NCI-H460 (cell line): ENCODE results near the gene MGAT4B. TPM values are rescaled to one million over a fixed set of nuclear protein-coding genes. Genes with fewer than 3 reads are reported as not detected.

Source experiments
- DNase-seq: peaks from one replicate; pipeline ENCODE4 v3.0.0-alpha.2; 2016; ENCODE audit warnings: low read depth; ENCODE audit errors: extremely low read depth
- total RNA-seq: library from RNA; depleted of rRNA; stranded (reverse); fragments of >200 nt; shearing (Covaris generic); gene quantifications from 2 replicates; pipeline ENCODE4 v1.2.3, GENCODE V29; 2014

The MGAT4B gene
- total RNA-seq, 1 experiment from 2014 or later: 101 TPM

DNA sequence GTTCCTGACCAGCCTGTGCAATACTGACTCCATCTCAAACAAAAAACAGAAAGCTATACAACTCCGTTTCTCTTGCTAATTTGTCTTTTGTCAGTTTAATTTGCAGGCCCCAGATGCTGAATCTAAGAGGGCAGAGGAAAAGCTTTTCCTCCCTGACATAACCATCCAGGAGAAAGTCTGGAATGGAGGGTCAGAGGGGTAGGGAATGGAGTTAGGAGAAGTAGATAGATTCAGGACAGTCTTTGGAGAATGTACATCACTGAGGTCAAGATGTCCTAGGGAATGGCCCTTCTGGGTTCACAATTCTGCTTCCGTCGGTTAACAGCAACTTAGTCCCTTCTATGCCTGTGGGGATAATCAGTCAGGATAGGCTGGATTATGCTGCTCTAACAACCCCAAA, 7.4 kb upstream of the MGAT4B start:
- no peak for DNase-seq

DNA sequence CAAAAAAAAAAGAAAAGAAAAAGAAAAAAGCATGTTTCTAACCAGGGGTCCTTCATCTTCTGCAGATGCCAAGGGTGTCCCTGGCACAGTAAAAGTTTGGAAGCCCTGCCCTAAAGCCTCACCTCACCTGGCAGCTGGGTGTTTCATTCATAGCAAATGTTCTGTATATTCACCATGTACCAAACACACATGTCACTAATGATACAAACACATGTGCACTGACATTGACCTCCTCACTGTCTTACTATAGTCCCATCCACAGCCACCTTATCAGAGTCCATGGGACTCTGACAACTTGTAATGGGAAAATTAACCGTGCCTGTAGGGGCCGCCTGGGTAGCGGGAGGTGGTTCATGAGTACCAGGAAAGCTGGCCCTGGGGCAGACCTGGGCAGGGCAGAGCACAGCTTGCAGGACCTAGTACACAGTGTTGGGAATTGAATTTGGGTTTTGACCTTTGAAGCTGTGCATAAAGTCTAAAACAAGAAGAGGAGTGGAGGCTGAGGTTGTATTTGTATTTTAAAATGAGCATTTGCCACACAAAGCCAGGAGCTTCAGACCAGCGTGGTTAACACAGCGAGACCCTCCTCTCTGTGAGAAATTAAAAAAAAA, 6.4 kb upstream of the MGAT4B start:
- no peak for DNase-seq

GRCh38 chr5:179812135-179812825, 5.6 kb upstream of the MGAT4B start:
- no peak for DNase-seq

- no peak for DNase-seq
These were observed 977 bp downstream of the MGAT4B start for GRCh38 chr5:179805529-179806249.

DNA sequence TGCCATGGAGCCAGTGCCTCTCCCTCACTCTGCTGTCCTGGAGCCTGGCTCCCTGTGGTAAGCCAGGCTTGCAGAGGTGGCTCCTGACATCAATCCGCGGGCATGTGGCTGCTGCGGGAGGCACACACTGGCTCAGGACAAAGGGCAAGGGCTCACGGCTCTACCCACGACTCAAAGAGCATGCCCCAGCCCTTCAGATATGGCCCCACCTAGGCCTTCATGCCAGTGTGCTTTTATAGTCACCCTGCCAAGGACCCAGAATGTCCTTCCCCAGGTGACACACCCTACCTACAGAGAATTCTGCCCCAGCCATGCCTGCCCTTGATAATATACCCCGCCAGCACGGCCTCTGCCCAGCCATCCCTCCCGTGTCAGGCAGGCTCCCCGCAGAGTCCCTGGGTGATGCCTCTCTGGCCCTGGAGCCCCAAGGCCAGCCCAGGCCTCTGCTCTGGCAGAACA, 1.6 kb downstream of the MGAT4B start:
- DNase-seq: no peak

DNA sequence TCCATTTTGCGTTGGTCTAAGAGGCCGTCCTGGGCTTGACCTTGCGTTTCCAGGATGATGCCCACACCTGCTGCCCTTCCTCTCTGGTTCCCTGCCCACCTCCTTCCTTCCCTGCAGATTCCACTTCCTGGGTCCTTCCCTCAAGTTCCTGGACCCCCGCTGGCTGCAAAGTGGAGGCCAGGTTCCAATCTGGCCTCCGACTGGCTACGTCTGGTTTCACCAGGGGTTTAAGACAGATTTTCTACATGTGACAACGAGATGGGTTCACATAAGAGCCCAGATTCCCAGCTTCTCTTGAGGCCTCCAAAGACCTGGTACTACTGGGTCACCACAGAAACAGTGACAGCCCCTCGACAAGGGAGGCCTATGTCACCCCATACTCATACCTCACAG, 2.1 kb downstream of the MGAT4B start:
- no peak for DNase-seq

- DNase-seq: no peak
These were observed 2.8 kb downstream of the MGAT4B start for GRCh38 chr5:179803651-179804554.

DNA sequence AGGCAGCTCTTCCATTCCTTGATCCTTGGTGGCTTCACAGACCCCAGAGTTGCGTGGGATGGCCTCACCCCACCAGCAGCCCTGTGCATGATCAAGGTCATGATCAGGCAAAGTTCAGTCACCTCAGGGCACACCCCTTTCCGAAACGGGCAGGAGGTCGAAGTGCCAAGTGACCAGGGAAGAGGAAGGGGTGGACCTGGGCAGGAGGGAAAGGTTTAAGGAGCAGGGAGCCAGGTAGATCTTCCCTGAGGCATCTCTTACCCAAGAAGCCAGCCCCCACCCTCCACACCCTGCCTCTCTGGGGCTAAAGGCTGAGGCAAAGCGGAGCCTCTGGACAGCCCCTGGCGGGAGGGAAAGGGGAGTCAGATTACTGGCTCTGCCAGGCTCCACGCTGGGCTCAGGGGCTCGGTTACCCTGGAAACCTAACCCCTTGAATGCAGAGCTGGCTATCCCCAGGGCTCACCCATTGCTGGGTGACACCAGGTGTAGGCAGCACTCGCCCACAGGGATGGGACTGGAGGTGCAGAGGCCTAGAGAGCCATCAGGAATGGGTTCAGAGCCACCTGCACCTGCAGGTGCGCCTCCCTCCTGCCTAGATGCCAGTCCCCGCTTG, 3.6 kb downstream of the MGAT4B start:
- no peak for DNase-seq

DNA sequence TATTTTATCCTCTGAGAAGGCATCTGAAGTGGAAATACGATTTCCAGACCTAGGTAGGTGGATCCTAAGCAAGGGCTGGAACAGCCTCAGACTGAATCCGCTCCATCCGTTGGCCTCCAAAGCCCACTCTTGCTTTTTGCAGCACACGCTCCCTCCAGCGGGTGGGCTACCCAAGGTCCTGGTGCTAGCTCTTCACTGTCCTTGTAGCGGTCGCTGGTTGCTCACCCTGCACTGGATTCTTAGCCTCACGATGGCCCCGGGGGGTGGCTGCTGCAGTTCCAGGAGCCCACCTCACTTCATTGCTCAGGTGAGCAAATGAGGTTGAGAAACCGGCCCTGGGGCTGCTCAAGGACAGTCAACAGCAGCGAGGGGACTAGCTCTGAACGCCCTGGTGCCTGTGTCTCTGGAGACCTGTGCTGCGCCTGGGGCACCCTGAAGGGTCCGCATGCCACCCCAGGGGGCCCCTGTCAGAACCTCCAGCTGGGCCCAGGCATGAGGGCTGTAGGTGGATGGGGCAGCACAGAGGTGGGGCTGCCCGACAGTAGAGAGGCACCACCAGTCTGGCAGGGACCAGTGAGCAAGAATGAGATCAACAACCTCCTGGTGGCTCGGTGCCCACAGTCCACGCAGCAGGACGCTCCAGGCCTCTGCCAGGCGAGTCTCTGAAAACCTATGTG, 4.3 kb downstream of the MGAT4B start:
- no peak for DNase-seq

DNA sequence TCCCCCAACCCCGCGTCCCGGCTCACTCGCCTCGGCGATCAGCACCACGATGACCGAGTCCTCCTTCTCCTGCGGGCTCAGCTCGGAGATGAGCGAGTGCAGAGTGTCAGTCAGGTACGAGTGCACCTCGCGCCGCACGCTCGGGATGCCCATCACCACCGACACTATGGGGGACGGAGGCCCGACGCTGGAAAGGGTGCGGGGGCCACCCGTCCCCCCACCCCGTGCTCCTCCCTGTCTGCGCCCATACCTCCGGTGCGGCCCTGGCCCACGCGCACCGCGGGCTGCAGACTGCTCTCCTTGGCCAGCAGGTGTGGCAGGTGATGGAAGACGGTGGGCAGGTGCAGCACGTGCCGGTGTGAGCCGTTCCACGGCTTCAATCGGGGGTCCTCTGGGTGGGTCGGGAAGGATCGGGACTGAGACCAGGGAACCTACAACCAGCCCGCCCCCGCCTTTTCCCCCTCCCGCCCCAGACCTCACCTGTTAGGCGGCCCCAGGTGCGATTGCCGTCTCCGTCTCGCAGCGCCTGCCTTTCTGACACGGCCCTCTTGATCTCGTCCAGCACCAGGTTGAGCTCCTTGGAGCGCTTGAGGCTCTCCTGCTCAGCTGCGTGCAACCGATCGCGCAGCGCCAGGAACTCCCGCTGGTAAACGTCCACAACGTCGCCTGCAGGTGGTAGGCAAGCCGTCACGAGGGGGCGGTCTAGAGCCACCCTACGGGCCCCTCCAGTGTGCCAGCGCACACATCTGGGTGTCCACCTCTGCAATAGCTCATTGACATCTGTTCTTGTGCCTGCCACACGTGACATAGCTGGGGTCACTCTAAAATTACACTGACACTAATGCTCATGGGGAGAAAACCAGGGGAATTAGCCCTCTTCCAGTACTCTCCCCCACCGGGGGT, 5.1 kb downstream of the MGAT4B start:
- no peak for DNase-seq

- DNase-seq: no peak
These were observed 5.9 kb downstream of the MGAT4B start for GRCh38 chr5:179800696-179801201.

GRCh38 chr5:179800071-179800695, 6.5 kb downstream of the MGAT4B start:
- no peak for DNase-seq

GRCh38 chr5:179799644-179799973, 7.1 kb downstream of the MGAT4B start:
- no peak for DNase-seq

DNA sequence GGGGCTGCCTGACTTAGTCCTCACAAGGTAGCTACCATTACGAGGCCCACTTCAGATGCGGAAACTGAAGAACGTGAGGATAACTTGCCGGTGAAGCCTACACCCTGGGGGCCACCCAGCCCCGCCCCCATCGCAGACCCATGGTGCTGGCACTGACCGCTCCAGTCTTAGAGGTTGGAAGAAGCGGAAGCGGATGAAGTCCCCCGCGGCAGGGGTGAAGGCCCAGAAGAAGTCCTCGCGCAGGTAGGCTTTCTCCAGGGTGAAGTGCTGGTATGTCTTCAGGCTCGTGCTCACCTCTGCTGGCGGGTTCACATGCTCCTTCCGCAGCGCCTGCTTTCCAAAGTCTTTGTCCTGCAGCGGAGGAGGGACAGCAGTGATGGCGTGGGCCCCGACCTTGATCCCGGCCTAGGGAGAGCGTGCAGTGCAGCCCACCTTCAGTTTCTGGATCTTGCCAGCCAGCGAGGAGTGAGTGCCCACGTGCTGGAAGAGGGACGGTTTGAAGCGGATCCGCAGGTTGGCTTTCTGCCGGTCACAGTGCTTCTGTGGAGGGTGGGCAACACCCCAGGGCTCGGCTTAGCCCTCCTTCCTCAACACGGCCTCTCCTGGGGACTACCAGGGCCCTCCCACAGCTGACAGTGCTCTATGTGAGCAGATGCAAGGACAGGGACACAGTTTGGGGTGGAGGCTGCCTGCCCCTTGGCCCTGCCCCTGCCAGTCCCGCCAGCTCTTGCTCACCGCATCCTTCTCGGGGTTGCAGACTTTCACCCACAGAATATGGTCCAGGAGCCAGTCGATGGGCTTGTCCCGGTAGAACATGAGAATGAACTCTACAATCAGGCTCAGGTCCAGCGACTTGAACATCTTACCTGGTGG, 7.7 kb downstream of the MGAT4B start:
- DNase-seq: no peak

GRCh38 chr5:179798144-179798770, 8.4 kb downstream of the MGAT4B start:
- no peak for DNase-seq

GRCh38 chr5:179797741-179798140, 8.9 kb downstream of the MGAT4B start:
- no peak for DNase-seq
